GM19463 (cell line): ENCODE results near the gene ACSM3.
"Not testable (repeated sequence)": the region's sequence is repeated elsewhere in the genome, so short reads cannot be mapped to it uniquely, and the experiment has no call there.

Experiments
- ATAC-seq: cut with Tn5 transposase; IDR thresholded peaks from one replicate; pipeline ENCODE4 v1.9.1; 2021; ENCODE audit warnings: mild to moderate bottlenecking, moderate library complexity; ENCODE audit not compliant: unreplicated experiment

The ACSM3 gene, protein sequence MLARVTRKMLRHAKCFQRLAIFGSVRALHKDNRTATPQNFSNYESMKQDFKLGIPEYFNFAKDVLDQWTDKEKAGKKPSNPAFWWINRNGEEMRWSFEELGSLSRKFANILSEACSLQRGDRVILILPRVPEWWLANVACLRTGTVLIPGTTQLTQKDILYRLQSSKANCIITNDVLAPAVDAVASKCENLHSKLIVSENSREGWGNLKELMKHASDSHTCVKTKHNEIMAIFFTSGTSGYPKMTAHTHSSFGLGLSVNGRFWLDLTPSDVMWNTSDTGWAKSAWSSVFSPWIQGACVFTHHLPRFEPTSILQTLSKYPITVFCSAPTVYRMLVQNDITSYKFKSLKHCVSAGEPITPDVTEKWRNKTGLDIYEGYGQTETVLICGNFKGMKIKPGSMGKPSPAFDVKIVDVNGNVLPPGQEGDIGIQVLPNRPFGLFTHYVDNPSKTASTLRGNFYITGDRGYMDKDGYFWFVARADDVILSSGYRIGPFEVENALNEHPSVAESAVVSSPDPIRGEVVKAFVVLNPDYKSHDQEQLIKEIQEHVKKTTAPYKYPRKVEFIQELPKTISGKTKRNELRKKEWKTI

DNA sequence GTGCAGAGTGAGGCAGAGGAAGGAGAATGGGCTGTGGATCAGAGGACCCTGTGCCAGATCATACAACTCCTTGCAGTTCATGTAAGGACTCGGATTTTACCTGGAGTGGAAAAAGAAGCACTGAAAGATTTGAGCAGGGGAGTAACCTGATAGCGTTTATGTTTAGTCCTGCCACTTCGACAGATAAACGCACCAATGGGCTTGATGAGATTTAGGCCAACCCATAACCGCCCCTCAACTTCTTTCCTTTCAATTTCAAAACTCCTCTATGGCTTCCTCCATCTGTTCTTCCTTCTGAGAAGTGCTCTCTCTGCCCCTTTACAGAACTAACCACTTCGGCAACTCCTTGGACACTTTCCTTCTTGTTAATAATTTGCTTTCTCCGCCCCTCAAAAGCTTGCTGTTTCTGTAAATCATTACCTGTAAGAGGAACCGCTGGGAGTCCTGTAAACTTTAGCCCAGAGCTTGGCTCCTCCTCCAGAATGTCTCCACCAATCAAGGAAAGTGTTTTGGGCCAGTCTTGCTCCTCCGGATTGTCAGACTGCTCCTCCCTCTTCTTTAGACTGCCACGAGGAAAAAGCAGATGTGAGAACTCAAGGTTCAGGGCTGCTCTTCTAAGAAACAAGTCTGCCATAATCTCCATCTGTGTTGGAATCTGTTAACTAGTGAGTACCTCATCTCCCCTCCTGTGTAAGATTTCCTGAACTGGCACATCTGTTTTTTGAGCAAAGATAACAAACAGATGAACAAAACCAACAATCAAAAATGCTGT, at the start of gene ACSM3:
Gene ACSM3 (plus strand): TSS at position 554 of the 772 bp plus-strand sequence. CDS start 6,021 bp downstream, outside the sequence.
- ATAC-seq: peak; percentile 96

DNA sequence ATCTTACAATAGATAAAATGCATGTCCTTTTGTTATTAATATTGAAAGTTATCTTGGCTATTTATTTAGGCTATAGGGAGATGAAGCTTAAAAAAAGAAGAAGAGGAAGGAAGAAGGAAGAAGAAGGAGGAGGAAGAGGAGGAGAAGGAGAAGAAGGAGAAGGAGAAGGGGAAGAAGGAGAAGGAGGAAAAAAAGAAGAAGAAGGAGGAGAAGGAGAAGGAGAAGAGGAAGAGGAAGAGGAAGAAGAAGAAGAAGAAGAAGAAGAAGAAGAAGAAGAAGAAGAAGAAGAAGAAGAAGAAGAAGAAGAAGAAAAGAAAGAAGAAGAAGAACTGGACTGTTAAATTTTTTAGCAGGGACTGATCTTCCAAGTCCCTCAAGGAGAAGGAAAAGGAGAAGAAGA, 46.1 kb upstream of the ACSM3 start:
- ATAC-seq: not testable (repeated sequence)

DNA sequence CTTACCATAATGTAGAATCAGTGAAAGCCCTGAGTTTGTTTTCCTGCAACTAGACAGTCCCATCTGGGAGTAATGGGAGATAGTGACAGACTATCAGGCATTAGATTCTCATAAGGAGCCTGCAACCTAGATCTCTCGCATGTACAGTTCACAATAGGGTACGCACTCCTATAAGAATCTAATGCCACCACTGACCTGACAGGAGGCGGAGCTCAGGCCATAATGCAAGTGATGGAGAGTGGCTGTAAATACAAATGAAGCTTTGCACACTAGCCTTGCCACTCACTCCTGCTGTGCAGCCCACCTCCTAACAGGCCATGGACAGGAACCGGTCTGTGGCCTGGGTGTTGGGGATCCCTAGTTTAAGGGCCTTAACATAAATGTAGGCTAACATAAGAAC, 43.6 kb upstream of the ACSM3 start:
- no peak for ATAC-seq

DNA sequence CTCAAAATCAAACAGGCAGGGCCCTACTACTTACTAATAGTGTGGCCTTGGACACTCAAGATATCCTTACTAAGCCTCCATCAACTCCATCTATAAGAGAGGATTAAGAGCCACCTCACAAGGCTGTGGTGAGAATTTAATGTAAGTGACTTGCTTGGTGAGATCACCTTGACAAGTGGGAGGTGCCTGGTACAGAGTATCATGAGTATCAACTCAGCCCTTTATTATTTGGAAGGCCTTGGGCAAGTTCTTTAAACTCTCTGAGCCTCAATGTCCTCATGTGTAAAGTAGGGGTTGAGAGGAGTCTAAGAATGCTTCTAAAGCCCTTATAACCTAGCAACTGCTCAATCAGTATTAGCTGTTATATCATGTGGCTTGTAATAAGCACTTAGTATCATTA, 37.2 kb upstream of the ACSM3 start:
- no peak for ATAC-seq

DNA sequence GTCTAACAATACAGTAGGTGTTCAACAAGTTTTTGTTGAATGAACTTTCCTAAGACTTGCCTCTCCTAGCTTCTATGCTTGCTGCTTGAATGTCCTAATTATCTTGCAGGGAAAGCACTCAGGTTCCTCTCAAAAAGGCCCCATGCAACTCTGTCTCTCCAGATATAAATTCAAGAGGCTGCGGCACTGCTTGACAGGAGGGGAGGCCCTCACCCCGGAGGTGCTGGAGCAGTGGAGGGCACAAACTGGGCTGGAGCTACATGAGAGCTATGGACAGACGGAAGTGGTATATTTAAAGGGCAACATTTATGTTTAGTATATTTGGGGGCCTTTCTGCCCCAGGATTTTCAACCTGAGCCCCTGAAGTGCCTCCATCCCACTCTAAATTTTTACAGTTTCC, 36.6 kb upstream of the ACSM3 start:
- no peak for ATAC-seq

DNA sequence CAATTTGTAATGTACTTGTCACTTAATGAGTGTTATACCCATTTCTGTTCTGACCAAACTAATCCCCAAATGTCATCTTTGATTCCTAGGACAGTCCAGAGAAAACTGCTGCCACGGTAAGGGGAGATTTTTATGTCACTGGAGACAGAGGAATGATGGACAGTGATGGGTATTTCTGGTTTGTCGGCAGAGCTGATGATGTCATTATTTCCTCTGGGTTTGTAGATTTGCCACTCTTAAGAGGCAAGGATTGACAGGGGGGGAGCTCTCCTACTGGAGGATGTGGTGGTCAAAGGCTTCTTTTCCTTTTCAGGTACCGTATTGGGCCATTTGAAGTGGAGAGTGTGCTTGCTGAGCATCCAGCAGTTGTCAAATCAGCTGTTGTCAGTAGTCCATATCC, 34.7 kb upstream of the ACSM3 start:
- no peak for ATAC-seq

DNA sequence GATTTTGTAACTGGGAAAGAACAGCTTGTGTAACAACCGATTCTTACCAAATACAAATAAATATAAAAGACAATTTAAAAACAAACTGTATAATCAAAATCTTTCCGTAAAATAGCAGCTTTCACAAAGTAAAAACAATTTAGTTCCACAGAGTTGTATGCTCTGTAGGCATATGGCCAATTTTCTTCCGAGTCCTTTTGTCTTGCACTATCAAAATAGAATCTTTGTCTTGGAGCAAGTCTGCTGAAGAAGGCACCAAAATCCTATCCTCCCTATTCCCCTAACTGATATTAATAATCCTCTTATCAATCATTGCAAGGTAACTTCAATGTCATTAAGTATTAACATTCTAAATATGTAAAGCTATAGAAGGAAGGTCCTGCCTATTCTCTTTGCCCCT, 29.8 kb upstream of the ACSM3 start:
- no peak for ATAC-seq

DNA sequence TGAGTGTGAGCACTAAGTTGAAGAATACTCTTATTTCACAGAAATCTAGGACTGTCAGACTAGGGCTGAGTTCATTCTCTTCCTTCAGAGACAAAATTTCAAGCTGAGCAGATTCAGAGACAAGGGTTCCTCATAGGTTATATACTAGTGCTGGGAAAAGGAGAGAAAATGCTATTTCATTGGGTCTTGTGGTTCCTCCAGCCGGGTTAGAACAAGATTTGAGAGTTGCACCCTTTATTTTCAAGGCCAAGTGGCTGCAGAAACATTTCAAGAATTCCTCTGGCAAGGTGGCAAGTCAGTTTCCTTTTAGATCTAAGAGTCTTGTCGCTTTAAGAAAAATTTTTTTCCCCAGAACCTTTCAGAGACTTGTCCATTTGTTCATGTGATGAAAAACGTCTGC, 29.0 kb upstream of the ACSM3 start:
- ATAC-seq: no peak

DNA sequence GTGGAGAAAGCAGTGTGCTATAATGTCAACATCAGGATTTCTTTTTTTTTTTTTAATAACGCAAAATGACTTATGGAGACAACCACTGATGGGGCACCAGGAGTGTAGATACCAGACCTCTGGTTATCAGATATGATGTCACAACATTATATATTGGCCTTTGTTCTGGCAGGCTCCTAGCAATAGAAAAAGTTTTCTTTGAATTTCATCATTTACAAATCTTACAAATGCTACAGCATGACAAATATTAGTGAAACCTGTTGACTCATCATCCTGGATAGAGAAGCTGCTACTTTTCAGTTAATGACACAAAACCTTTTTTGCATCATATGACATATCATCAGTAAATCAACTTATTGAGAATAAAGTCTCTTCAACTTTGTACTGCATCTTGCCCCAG, 28.3 kb upstream of the ACSM3 start:
- ATAC-seq: no peak

DNA sequence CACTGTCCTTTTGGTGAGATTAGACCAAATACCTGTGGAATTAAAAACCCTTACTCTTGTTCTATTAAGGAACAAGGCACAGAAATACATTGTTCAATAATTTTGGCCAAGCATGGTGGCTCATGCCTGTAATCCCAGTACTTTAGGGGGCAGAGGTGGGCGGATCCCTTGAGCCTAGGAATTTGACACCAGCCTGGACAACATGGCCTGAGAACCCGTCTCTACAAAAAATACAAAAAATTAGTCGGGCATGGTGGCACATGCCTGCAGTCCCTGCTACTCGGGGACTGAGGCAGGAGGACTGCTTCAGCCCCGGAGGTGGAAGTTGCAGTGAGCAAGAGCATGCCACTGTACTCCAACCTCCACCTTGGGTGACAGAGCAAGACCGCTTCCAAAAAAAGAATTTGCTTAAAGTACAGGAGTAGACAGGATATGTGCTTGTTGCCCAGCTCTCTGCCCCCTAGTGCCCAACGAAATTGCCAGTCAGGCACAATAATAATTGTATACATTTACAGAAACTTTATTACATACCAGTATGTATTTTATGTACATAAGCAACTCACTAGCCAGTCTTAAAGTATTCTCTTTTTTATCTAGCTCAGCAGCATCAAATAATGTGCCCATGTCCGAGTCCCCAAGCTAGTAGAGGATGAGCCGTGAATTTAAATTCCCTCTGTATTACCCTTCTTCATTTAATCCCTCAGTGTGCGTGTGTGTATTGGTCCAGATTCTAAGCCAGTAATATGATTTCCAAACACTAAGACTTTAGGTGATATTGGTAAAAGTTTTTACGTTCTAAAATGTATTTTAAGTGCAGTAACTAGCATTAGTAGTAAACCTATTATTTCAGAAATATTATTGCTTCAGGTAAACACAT, 23.6 kb upstream of the ACSM3 start:
- no peak for ATAC-seq

DNA sequence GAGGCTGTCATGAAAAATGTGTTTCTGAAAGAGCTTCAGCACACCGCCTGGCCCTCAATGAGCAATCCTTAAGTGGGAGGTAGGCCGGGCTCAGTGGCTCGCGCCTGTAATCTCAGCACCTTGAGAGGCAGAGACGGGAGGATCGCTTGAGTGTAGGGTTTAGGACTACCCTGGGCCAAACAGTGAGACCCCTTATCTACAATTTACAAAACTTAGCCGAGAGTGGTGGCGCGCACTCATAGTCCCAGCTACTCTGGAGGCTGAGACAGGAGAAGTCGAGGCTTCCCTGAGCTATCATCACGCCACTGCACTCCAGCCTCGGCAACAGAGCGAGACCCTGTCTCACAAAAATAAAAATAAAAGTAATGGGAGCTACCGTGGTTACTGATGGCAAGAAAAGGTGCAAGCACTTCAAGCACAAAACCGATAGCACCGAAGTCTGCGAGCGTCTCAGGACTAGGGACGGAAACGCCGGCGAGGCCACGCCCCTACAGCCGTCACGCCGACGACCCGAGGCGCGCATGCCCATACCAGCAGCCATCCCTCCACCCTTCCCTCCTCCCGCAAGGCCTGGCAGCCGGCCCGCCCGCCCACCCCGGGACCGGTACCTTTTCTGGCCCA, 22.8 kb upstream of the ACSM3 start:
- ATAC-seq: peak; percentile 78

DNA sequence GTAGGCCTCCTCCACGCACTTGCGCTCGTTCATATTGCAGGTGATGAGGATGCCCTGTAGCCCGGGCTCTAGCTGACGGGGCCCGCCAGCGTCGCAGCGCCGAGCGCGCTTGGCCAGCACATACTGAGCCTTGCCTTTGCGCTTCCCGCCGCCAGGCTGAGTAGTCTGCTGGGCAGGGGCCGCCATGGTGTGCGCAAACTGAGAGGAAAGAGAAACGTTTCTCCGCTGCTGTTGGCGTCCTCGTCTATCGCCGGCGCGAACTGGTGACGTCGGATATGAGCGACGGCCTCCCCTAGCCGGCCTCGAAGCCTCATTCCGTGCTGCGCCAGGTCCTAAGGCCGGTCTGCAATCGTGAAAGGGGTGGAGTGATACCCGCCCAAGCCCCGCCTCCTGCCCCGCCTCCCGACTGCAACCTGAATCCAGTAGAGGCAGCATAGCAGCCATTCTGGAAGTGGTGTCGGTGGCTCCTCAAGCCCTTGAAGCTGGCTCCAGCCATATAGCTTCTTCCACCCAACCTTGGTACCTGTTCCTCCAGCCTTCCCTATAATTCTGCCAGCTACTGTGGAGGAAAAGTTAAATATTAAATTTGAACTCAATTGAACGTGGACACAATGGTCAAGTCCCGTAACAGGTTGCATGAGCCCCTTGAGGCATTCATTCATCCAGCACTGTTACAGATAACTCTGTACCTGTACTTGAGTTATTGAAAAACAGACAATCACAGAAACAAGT, 22.1 kb upstream of the ACSM3 start, which contains the start of gene THUMPD1:
Gene THUMPD1 (minus strand): TSS at position 265 of the 732 bp plus-strand sequence. CDS start 79 bp downstream, at position 186.
- peak; percentile 86 for ATAC-seq

DNA sequence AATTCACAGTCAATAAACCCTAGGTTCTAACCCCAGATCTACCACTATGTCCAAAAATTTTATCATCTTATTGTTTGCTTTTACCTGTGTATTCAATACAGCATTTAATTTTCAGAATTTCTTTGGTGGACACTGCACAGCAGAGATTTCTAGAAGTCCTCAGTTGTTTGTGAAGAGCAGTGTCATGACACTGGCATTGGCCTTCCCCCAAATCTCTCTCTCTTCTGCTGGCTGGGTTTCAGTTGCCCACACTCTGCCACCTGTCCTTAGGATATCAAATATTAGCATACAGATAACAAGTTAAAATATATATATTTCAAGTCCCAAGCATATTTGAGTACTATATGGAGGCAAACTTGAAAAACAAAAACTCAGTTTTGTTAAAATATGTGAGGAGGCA, 20.2 kb upstream of the ACSM3 start:
- ATAC-seq: no peak

DNA sequence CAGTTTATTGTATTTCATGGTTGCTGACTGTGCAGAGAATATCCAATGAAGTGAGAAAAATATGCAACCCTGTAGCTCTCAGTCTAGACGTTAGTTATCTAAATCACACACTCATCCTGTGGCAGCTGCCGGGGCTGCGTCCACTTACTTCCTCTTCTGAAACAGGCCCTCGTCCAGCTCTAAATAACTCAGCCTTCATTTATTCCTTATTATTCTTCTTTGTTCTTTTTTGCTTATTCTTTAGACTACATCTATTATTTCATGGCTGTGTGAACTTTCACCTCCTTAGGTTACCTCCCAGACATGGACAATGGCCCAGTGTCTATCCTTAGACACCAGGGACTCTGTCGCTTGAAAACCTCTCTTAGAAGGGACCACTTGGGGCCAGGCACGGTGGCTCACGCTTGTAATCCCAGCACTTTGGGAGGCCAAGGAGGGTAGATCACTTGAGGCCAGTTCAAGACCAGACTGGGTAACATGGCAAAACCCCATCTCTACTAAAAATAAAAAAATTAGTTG, 18.8 kb upstream of the ACSM3 start:
- no peak for ATAC-seq

DNA sequence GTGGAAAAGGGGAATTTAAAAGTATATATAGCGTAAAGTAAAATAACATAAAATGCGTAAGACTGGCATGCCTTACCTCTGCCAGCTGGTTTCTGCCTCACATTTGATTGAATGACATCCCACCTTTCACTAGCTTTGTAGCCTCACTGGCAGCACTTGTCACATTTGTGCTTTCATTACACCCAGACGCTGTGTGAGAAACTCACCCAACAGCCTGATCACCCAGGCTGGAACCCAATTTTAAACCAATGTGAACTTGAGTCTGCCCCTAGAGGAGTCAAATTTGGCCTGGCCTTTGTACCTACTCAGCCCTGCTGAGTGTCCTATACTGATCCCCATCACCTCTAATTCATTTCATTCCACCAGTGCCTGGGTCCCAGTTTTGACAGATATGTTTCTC, 17.4 kb upstream of the ACSM3 start:
- ATAC-seq: no peak

DNA sequence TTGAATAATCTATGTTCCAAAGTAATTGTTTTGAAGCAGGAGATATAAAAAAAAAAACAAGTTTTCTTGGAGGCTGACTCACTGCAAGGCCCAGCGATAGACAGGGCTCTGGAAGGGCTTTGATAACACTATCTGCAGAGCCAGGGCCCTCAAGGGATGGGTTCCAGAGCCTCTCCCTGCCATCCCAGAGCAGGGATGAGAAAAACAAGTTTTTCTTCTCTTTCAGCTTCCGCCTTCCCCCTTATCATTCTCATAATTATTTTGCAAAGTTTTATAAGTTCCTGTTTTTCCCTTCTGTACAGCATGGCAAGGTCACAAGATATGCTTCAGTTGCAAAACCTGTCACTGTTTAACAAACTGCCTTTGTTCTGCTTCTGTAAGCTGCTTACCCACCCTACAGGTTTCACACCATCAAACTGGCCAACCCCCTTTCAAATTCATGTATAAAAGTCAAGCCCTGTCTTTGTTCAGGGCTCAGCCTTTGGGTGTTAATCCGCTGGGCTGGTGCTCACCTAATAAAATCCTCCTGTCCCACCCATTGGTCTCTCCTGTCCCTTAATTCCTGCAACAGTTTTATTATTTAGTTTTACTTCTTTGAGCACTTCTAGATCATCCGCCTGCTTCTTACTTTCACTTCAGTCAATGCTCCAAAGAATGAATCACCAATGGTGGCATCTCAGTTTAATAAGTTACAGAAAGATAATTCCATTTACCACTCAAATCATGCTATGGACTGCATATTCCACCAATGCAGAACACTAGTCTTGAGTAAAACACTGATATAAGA, 16.6 kb upstream of the ACSM3 start:
- ATAC-seq: no peak

DNA sequence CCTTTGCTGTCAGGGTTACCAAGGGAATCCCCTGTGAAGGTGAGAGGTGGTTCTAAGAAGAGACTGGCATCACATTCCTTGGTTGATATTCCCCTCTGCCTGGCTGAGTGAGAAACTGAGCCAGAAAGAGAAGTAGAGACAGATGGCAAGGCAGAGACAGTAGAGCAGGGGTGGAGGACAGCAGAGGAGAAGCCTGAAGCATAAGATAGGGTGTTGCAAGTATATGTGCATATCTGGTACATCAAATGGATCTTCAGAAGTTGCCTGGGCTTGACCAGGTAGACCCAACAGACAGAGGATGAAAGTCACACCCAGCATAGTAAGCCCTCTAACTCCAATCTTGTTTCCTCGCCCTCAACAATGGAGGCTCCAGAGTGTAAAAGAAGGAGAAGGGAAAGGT, 14.3 kb upstream of the ACSM3 start:
- no peak for ATAC-seq

DNA sequence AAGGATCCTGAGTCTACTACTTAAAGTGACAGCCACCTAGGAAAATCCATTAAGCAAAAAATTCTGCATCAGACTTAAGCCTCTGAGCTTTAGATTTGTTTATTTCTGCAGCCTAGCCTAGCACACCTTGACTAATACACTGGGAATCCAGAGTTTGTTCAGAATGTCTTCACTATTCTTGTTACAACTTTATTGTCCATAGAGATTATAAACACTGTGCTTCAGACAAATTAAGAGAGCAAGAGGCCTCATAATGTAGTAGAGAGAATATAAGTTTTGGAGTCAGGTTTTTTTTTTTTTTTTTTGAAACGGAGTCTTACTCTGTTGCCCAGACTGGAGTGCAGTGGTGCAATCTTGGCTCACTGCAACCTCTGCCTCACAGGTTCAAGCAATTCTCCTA, 13.3 kb upstream of the ACSM3 start:
- no peak for ATAC-seq

DNA sequence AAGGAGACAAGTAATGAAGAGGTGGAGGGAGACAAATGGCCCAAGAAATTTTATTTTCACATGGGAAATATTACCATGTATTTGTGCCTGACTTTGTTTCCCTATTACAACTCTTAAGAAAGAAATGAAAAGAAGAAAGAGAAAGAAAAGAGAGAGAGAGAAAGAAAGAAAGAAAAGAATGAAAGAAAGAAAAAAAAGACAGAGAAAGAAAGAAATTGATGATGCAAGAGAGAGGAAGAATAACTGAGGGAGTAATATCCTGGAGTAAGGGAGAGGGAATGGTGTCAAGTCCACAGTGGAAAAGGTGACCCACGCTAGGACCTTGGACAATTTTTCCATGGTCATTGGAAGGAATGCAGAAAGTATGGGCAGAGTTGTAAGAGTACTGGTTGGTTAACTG, 10.1 kb upstream of the ACSM3 start:
- ATAC-seq: no peak
